A549 (cell line): ENCODE measurements around the gene FAM227A.

ENCODE experiments used
- CTCF ChIP-seq: fragments of >200 bp; sonication (Bioruptor Twin); formaldehyde crosslinking; IDR thresholded peaks from 3 replicates; pipeline ENCODE4 v1.5.1; 2016
- EP300 ChIP-seq, 2 experiments: fragments of >200 bp; sonication (Bioruptor Twin); formaldehyde crosslinking; IDR thresholded peaks; 2 replicates in 1 of 2; 3 replicates in 1 of 2; pipeline ENCODE4 v1.6.1; 2016 to 2017
- NR3C1 ChIP-seq: fragments of >200 bp; sonication (Bioruptor Twin); formaldehyde crosslinking; IDR thresholded peaks from 3 replicates; pipeline ENCODE4 v1.6.1; 2017
- POLR2A ChIP-seq: IDR thresholded peaks from 2 replicates; pipeline ENCODE4 v1.6.1; 2012; ENCODE audit warnings: mild to moderate bottlenecking, low read length

GRCh38 chr22:38549101-38549894, 106.9 kb downstream of the FAM227A start:
- TF ChIP-seq POLR2A: no peak
- TF ChIP-seq EP300 (IDR thresholded peaks at IDR 0.05): no peak
- TF ChIP-seq CTCF: no peak
- TF ChIP-seq NR3C1: no peak
